ENCODE measurements around the gene TMEM127.
"Not testable (repeated sequence)": the region's sequence is repeated elsewhere in the genome, so short reads cannot be mapped to it uniquely, and the experiment has no call there.

Gene TMEM127

GRCh38 chr2:96265840-96266679 lies at the start of gene TMEM127, which contains the start of gene CIAO1:
TMEM127 (minus strand) TSS chr2:96265997; CDS start chr2:96265381, 616 bp downstream.
CIAO1 (plus strand) TSS chr2:96266225; CDS start chr2:96266351, 126 bp downstream.
- peak; percentile 99 for DNase-seq (ENCODE audit: low read depth)

- no peak for DNase-seq (ENCODE audit: low read depth)
Measured at GRCh38 chr2:96315005-96315399, 49.2 kb upstream of the TMEM127 start.

- DNase-seq (ENCODE audit: low read depth): no peak
Measured at GRCh38 chr2:96308248-96308647, 42.5 kb upstream of the TMEM127 start.

- no peak for DNase-seq (ENCODE audit: low read depth)
Measured at GRCh38 chr2:96306370-96306769, 40.6 kb upstream of the TMEM127 start.

GRCh38 chr2:96305979-96306308 lies 40.1 kb upstream of the TMEM127 start:
- DNase-seq (ENCODE audit: low read depth): no peak

GRCh38 chr2:96305091-96305978 lies 39.5 kb upstream of the TMEM127 start, which contains the start of gene SNRNP200:
SNRNP200 (minus strand) TSS chr2:96305546; CDS start chr2:96305437, 109 bp downstream.
- peak; percentile 87 for DNase-seq (ENCODE audit: low read depth)

GRCh38 chr2:96304606-96305005 lies 38.8 kb upstream of the TMEM127 start:
- no peak for DNase-seq (ENCODE audit: low read depth)

GRCh38 chr2:96301865-96302264 lies 36.1 kb upstream of the TMEM127 start:
- no peak for DNase-seq (ENCODE audit: low read depth)

GRCh38 chr2:96296925-96297324 lies 31.1 kb upstream of the TMEM127 start:
- DNase-seq (ENCODE audit: low read depth): no peak

GRCh38 chr2:96294271-96294670 lies 28.5 kb upstream of the TMEM127 start:
- not testable (repeated sequence) for DNase-seq (ENCODE audit: low read depth)

GRCh38 chr2:96291751-96292150 lies 26.0 kb upstream of the TMEM127 start:
- DNase-seq (ENCODE audit: low read depth): no peak

- DNase-seq (ENCODE audit: low read depth): no peak
Measured at GRCh38 chr2:96287273-96287856, 21.6 kb upstream of the TMEM127 start.

- no peak for DNase-seq (ENCODE audit: low read depth)
Measured at GRCh38 chr2:96276787-96277499, 11.1 kb upstream of the TMEM127 start.

GRCh38 chr2:96274355-96275056 lies 8.7 kb upstream of the TMEM127 start:
- DNase-seq (ENCODE audit: low read depth): no peak

GRCh38 chr2:96273763-96274162 lies 8.0 kb upstream of the TMEM127 start:
- no peak for DNase-seq (ENCODE audit: low read depth)

- DNase-seq (ENCODE audit: low read depth): peak; percentile 10
Measured at GRCh38 chr2:96271995-96272394, 6.2 kb upstream of the TMEM127 start.

GRCh38 chr2:96267159-96267971 lies 1.6 kb upstream of the TMEM127 start:
- peak; percentile 54 for DNase-seq (ENCODE audit: low read depth)

- DNase-seq (ENCODE audit: low read depth): peak; percentile 53
Measured at GRCh38 chr2:96265349-96265839, 403 bp downstream of the TMEM127 start.

- DNase-seq (ENCODE audit: low read depth): peak; percentile 59
Measured at GRCh38 chr2:96264656-96265348, 995 bp downstream of the TMEM127 start.
